Measurements from ENCODE around the gene INTS15. TPM values are rescaled to one million over a fixed set of nuclear protein-coding genes. Genes with fewer than 3 reads are reported as not detected.
A peak's percentile ranks its signal among the peaks of the same experiment; 100 is the strongest.

The INTS15 gene
- total and polyA plus RNA-seq, 2 donors (not counting 3 experiments of a cell fraction or from before 2014, with no cell fraction given): 35.7 to 51.6 TPM

DNA sequence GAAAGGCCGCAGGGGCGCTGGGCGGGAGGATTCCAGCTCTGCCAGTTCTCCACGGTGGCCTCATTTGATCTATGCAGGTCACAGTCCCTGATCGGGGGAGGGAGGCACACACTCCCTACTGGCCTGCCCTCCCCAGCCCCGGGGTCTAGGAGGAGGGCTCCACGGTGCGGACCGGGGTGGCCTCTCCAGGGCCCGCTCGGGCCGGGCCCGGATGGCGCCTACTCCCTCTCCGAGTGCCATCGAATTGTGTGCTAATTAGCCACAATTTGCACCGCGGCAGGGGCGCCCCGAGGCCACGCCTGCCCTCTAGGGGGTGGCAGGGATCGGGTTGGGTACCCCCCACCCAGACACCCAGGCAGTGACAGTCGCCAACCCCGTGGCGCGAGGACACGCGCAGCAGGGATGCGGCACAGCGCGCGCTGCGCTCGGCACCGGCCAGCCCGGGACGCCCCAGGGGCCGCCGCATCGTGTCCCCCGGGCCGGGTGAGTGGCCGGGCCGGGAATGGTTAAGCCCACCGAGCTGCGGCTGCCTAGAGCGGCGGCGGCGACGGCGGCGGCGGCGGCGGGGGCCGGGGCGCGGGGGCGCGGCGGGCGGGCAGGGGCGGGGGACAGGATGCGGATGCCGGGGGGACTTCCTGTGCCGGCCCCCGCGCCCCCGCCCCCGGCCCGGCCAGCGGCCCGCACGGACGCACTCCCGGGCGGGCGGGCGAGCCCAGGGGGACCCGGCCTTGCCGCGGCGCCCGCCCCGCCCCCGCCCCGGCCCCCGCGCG lies 25.3 kb downstream of the INTS15 start, which contains the start of gene ZNF853:
Gene ZNF853, plus strand, starts transcription at position 658 of the 770 bp plus-strand sequence. CDS start 565 bp downstream, outside the sequence.
- POLR2A ChIA-PET: no interaction called here

More for the DNA sequence above, 25.3 kb downstream of the INTS15 start, which contains the start of gene ZNF853:
- Histone ChIP-seq H3K9me3 (replicated peaks; ENCODE audit: control insufficient read depth, insufficient read depth, low read length) (no peaks in the 10 kb centered on the region), H3K4me2 (ENCODE audit: insufficient read depth, low read length) (peak within 1 kb of the TSS; percentile 23), H3K79me2 (ENCODE audit: control insufficient read depth, insufficient read depth, low read length) (no peaks in the 10 kb centered on the region), H3K9me1 (replicated peaks; ENCODE audit: control insufficient read depth, extremely low read depth, insufficient read depth, low read length) (no peaks in the 10 kb centered on the region), H4K20me1 (replicated peaks; ENCODE audit: control insufficient read depth, extremely low read depth, insufficient read depth, low read length) (no peaks in the 10 kb centered on the region), H3K9ac (replicated peaks; ENCODE audit: extremely low read depth, insufficient read depth, low read length) (no peak within 1 kb of the TSS), H3K4me1 (ENCODE audit: control insufficient read depth, extremely low read depth, insufficient read depth, low read length) (no peaks in the 10 kb centered on the region), H3K4me3 (replicated peaks in 1 of 3; ENCODE audit: insufficient read depth in 1 of 3, low read depth in 1 of 3, low read length in 3 of 3) (peak within 1 kb of the TSS in 2 of 3 experiments; percentile 27 to 37), H3K27me3 (ENCODE audit: control insufficient read depth in 2 of 2, insufficient read depth in 2 of 2, low read length in 2 of 2) (peaks cover 18 to 24% of the 10 kb centered on the region in 2 experiments), H3K36me3 (ENCODE audit: control insufficient read depth in 2 of 2, extremely low read depth in 1 of 2, insufficient read depth in 2 of 2, low read length in 2 of 2) (no peaks in the 10 kb centered on the region), H2AFZ (ENCODE audit: low read depth, low read length) (peak within 1 kb of the TSS; percentile 38), H3K27ac (ENCODE audit: insufficient read depth, low read depth, low read length) (no peak within 1 kb of the TSS)
- BruUV-seq (replicated peaks): no TSS peak
- intact Hi-C loops (cut with micrococcal nuclease): no loop called here
- DNase-seq (ENCODE audit: low read depth, low spot score): no peak
- FAIRE-seq: no peak
- dilution Hi-C loops (cut with MboI; ENCODE audit: extremely low pct_ligation_motif_present, low sequenced_read_pairs): no loop called here
- CTCF ChIA-PET: no interaction called here
- TF ChIP-seq, protein P1, sequence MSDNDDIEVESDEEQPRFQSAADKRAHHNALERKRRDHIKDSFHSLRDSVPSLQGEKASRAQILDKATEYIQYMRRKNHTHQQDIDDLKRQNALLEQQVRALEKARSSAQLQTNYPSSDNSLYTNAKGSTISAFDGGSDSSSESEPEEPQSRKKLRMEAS (IDR thresholded peaks at IDR 0.05; ENCODE audit: insufficient read depth, insufficient read length): no peak
- TF ChIP-seq JUN (IDR thresholded peaks at IDR 0.05; ENCODE audit: borderline replicate concordance, insufficient read depth, insufficient read length, low read depth) (no peak), MYC (IDR thresholded peaks at IDR 0.05; ENCODE audit: low read depth, low read length) (no peak), GATA2 (IDR thresholded peaks at IDR 0.05; ENCODE audit: insufficient read depth, insufficient read length, low read depth, low read length) (no peak), FOS (IDR thresholded peaks at IDR 0.05; ENCODE audit: borderline replicate concordance, insufficient read depth, low read length) (no peak), EZH2 (IDR thresholded peaks at IDR 0.05; ENCODE audit: borderline replicate concordance, low read depth, low read length, severe bottlenecking) (no peak), POLR2A (IDR thresholded peaks at IDR 0.05; ENCODE audit: low read depth, low read length) (no peak), POLR2AphosphoS5 (IDR thresholded peaks at IDR 0.05; ENCODE audit: insufficient read depth, low read depth, low read length) (no peak)
- TF ChIP-seq, protein P2, sequence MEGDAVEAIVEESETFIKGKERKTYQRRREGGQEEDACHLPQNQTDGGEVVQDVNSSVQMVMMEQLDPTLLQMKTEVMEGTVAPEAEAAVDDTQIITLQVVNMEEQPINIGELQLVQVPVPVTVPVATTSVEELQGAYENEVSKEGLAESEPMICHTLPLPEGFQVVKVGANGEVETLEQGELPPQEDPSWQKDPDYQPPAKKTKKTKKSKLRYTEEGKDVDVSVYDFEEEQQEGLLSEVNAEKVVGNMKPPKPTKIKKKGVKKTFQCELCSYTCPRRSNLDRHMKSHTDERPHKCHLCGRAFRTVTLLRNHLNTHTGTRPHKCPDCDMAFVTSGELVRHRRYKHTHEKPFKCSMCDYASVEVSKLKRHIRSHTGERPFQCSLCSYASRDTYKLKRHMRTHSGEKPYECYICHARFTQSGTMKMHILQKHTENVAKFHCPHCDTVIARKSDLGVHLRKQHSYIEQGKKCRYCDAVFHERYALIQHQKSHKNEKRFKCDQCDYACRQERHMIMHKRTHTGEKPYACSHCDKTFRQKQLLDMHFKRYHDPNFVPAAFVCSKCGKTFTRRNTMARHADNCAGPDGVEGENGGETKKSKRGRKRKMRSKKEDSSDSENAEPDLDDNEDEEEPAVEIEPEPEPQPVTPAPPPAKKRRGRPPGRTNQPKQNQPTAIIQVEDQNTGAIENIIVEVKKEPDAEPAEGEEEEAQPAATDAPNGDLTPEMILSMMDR (IDR thresholded peaks at IDR 0.05; ENCODE audit: extremely low read depth in 1 of 2, insufficient read depth in 1 of 2, low read depth in 1 of 2, low read length in 2 of 2): no peak
